Stimulated activated CD8-positive, alpha-beta memory T cell treated with anti-CD3 and anti-CD28 coated beads, Interleukin-15, amount 100 ng/mL, for 48 hours (primary cell): ENCODE measurements around the gene FAM149B1.
"Not testable (repeated sequence)": the region's sequence is repeated elsewhere in the genome, so short reads cannot be mapped to it uniquely, and the experiment has no call there.

Source experiments
- DNase-seq, 2 donors: peaks; one replicate each; pipeline ENCODE4 v3.0.0-alpha.2; 2020; ENCODE audit warnings: low read depth in 2 of 2

The FAM149B1 gene

DNA sequence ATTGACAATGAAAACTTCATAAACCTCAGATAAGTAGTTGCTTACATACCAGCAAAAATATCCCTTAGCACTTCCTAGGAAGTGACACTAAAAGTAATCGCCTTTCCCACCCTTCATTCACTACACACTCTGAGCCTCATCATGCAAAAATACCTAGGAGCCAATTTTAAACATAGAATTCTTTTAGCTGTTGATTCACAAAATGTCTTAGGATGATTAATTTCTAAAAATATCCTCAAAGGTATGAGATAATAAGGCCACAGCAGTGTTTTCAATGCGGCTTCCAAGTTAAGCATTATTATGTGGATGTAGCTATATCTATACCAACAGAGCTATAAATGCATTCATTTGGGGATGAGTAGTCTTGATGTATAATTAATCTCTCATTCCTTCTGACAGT is 66.0 kb downstream of the FAM149B1 start:
- DNase-seq: no peak

GRCh38 chr10:73234695-73235094 is 66.8 kb downstream of the FAM149B1 start:
- no peak for DNase-seq

DNA sequence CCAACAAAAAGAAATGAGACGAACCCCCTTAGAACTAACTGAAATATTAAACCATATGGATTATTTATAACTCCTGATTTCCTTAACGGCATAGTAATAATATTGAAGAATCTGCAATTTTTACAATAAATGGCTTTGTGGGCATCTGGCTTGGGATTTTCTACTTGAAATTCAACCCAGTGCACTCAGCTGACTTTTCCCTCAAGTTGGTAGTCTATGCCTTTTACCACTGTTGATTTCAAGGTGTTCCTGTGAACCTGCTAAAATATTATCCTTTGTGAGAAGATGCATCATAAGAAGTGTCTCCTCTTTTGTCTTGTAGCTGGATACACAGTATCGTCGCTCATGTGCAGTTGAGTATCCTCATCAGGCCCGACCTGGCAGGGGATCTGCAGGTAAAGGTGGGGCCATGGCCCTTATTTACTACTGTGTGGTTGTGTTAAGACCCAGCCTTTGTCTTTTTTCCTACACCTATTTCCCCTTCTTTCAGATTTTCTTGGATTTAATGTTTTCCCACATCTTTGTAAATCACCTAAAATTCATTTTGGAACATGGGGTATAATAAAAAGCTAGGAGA is 71.2 kb downstream of the FAM149B1 start:
- no peak for DNase-seq

DNA sequence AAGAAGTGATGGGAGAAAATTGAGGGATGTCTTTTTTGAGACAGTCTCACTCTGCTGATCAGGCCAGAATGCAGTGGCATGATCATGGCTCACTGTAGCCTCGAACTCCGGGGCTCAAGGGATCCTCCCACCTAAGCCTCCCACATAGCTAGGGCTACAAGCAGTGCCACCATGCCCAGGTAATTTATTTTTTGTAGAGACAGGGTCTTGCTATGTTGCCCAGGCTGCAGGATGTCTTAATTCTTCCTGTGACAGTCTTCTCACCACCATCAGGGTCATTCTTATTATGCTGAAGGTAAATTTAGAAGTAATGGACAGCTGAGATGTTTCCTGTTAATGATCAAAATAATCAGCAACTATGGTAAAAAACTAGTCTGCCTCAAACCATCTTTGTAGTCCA is 72.0 kb downstream of the FAM149B1 start:
- DNase-seq: no peak

DNA sequence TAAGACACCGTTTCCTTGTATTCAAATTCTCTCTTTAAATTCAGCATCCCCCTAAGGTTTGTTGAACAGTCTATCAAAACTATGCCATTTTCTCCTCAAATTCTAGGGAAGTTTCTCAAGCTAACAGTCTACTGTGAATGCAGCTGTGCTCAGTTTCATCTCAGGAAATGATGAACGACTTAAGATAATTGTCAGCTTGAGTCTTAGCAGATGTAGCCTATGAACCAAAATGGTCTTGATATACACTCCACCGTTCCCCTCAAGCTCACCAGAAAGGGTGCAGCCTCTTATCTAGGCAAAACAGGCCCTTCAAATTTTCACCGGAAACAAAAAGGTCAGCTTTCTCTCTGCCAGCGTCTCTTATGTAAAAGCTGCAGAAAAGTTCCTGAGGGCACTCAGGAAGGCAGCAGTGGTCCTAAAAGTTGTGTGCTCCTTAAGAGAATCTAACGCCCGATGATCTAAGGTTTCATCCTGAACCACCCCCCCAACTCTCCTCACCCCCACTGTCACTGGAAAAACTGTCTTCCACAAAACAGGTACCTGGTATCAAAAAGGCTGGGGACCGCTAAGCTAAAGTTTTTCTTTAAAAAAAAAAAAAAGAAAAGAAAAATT is 77.1 kb downstream of the FAM149B1 start:
- no peak for DNase-seq

- no peak for DNase-seq
These were observed 78.4 kb downstream of the FAM149B1 start for GRCh38 chr10:73246322-73246645.

DNA sequence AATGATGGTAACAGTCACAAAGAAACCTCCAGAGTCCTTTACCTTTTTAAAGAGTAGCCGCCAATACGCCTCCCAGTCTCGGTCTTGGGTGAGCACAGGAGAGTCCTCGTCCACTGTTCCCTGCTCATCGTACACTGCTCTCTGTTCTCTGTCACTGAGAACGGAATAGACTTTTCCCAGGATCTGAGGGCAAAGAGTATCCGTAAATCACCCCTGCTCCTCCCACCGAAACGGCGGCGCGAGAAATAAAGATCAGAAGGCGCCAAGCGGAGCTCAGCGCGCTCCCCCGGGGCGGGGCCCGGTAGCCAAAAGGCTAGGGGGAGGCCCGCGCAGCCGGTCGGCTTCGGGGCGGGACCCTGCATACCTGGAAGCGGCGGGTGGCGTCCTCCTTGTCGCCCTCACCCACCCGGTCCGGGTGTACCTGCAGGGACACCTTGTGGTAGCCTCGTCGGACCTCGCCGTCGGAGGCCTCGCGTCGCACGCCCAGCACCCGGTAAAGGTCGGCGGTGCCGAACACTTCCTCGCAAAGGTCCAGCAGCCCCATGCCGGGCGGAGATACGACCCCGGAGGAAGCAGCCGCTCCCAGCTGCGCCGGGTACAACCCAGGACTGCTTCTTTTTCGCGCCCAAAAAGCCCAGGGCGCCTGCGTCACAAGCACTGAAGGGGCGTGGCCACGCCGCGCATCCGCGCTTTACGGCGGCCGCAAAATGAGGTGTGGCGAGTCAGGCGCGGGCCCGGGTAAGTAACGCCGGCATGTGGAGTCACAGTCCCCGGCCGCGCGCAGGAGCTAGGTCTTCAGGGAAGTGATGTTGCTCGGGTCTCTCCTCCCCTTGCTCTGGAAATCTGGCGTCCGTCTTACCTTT is 79.0 kb downstream of the FAM149B1 start, which contains the start of gene DNAJC9:
Gene DNAJC9, minus strand, starts transcription at position 610 of the 863 bp plus-strand sequence. Its CDS starts 66 bp downstream, at position 544.
- DNase-seq: peak; percentile 93 to 95

GRCh38 chr10:73247509-73248258 is 79.8 kb downstream of the FAM149B1 start:
- DNase-seq: no peak

DNA sequence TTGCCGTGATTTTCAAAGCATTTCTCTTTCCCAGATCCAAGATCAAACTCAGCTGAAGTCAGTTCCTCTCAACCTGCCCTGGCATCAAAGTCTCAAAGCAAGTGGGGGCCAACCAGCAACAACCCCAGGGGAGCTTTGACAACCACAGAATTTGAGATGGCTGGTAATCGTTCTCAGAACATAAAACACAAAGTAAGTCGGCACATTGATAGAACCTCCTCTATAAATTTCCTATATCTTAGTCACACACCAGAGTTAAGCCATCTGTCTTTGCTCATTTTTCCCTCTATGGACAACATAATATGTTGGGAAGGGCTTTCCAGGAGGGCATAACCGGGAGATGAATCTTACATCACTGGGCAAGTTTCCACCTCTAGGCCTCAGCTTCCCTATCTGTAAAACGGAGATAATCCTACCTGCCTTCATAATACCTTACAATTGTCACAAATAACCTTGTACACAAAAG is 80.4 kb downstream of the FAM149B1 start:
- no peak for DNase-seq

DNA sequence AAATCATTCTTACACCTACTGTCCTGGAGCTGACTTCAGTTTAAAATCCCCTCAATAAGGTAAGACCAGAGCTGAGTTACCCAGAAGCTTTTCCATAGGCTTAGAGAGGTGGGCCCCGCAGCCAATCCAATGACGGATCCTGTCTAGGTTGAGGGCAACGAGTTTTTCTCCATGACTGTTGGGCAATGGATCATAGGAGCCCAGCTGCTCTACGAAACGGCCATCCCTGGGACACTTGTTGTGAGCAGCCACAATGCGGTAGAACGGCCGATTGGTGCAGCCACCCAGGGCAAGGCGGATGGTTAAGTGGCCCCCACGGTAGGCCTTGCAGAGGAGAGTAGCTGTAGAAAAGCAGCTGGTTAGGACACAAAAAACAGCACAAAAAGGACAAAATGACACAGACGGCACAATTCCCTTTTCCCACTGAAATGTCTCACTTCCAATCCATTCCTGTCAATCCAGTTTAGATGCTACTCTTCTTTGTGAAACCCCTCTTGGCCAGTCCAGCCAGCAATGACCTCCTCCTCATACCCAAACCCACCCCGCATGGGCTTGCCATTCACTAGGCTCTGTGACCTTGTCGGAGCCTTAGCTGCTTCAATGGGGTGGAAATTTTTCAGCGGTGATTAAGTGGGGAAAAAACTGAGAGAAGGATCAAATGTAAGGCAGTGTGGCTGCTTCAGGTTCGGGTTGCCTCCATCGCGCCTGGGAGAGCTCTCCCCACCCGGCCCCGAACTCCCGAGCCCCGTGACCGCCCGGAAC is 83.9 kb downstream of the FAM149B1 start:
- no peak for DNase-seq

DNA sequence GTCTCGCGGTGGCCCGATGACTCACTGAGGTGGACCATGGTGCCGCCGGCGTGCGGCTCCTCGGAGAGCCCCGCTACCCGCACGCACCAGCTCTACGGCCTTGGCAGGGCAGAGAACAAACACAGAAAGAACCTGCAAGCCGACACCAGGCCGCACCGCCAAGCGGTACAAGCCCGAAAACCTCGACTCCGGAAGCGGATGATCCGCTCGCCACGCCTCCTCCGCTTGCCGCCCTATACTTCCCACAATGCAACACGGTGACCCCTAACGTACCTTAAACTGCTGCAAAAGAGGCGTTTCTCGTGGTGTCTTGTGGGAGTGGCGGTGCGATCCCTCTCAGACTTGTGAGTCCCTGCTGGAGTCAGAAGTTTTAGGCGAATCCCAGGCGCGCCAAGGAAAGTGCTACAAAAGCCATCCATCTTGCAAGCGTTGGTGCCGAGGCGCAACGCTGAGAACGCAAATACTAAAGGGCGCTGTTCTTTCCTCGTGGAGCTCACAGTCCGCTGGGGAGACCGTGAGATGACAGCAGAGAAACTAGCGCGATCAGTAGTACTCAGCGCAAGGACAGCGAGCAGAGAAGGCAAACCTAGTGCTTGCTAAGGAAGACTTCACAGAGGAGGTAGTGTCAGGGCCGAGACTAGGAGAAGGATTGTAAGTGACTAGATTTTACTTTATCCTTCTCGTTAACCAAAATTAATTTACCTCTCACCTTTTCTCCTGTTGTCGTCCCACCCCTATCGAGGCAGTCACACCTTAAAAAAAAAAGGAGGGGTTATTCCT is 84.7 kb downstream of the FAM149B1 start, which contains the start of gene MRPS16:
Gene MRPS16, minus strand, starts transcription at position 200 of the 780 bp plus-strand sequence. Its CDS starts 162 bp downstream, at position 38.
- DNase-seq: peak; percentile 86 to 87

- no peak for DNase-seq
These were observed 85.3 kb downstream of the FAM149B1 start for GRCh38 chr10:73253225-73253555.

DNA sequence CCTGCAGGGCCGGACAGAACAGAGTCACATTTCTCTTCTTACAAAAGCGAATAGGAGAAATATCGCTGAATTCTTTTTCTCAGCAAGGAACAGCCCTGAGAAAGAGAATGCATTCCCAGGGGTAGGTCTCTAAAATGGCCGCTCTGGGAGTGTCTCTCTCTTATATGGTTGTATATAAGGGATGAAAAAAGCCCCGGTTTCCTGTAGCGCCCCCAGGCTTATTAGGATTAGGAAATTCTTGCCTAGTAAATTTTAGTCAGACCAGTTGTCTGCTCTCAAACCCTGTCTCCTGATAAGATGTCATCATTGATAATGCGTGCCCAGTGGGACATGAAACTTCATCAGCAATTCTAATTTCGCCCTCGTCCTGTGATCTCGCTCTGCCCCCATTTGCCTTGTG is 90.7 kb downstream of the FAM149B1 start:
- DNase-seq: not testable (repeated sequence)

- DNase-seq: no peak
These were observed 93.6 kb downstream of the FAM149B1 start for GRCh38 chr10:73261362-73261995.

GRCh38 chr10:73262105-73262730 is 94.3 kb downstream of the FAM149B1 start:
- no peak for DNase-seq

DNA sequence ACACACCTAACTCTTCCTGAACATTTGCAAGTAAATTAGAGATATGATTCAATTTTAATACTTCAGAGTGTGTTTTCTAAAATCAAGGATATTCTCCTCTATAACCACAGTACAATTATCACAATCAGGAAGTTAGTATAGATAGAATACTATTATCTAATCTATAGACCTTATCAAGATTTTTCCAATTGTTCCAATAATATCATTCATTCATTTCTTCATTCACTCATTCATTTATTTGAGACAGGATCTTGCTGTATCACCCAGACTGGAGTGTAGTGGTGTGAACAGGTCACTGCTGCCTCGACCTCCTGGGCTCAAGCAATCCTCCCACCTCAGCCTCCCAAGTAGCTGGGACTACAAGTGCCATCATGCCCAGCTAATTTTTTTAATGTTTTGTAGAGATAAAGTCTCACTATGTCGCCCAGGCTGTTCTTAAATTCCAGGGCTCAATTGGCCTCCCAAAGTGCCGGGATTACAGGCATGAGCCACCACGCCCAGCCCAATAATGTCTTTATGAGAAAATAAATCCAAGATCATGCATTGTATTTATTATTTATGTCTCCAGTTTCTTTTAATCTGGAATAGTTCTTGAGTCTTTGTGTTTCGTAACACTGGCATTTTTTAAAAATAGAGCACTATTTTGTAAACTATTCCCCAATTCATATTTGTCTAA is 95.1 kb downstream of the FAM149B1 start:
- no peak for DNase-seq

DNA sequence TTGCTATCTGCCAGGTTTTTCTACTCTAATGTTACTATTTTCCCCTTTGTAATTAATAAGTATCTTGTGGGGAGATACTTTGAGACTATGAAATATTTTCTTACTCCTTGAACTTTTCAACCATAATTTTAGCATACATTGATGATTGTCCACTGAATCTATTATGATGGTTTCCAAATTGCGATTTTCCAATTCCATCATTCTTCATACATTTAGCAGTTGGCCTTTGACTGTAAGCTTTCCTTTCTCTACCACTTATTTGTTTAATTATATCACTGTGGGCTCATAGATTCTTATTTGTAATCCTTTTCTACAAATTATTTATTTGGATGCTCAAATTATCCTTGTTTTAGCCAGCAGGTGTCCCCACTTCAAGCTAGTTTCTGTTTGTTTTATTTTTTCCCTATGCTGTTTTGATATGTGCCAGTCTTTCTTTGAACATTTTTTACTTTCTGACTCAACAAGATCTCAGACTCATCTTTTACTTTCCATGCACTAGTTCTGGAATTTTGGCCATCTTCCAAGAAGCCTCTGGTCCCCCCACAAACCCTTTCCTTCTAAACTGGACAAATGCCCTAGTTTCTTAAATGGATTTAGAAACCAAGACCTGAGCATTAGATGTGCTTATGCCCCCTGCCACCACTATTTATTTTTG is 95.9 kb downstream of the FAM149B1 start:
- DNase-seq: no peak

DNA sequence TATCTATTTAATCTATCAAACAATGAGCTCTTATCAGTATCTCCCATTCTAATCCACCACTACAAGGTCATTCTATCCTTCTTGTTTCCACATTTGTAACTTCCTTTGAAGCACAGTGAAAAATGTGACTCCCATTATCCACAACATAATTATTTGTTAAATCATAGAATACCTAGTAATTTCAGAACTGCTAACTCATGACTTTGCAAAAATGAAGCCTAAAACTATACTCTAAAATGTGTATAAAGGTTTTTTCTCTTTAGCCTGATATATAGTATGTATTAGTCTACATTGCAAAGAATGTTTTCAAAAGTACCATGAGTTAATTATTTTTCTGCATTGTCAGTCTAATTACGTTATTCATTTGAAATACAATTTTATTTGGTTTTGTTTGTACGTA is 96.5 kb downstream of the FAM149B1 start:
- DNase-seq: no peak
